Chondrocyte (in vitro differentiated cells): ENCODE results near the gene KLF11. TPM values are rescaled to one million over a fixed set of nuclear protein-coding genes. Genes with fewer than 3 reads are reported as not detected.
A peak's percentile ranks its signal among the peaks of the same experiment; 100 is the strongest.
"Not testable (repeated sequence)": the region's sequence is repeated elsewhere in the genome, so short reads cannot be mapped to it uniquely, and the experiment has no call there.

Experiments used
- DNase-seq: peaks from one replicate; pipeline ENCODE4 v3.0.0; 2021; ENCODE audit warnings: mixed read lengths, low spot score
- H3K27ac Mint-ChIP-seq: one replicate; pipeline ENCODE4 v1.8.0; 2021; ENCODE audit warnings: mild to moderate bottlenecking, moderate library complexity, mixed read lengths; ENCODE audit not compliant: unreplicated experiment
- H3K27me3 Mint-ChIP-seq: 2 replicates; pipeline ENCODE4 v1.8.0; 2021; ENCODE audit warnings: low read depth, mixed read lengths
- H3K36me3 Mint-ChIP-seq: 2 replicates; pipeline ENCODE4 v1.8.0; 2021; ENCODE audit warnings: low read depth, mixed read lengths
- H3K4me1 Mint-ChIP-seq: 2 replicates; pipeline ENCODE4 v1.8.0; 2021; ENCODE audit warnings: low read depth, mild to moderate bottlenecking, mixed read lengths
- H3K4me3 Mint-ChIP-seq: one replicate; pipeline ENCODE4 v1.8.0; 2021; ENCODE audit warnings: mild to moderate bottlenecking, moderate library complexity, mixed read lengths; ENCODE audit not compliant: unreplicated experiment
- H3K9me3 Mint-ChIP-seq: 2 replicates; pipeline ENCODE4 v1.8.0; 2021; ENCODE audit warnings: low read depth, mixed read lengths
- CTCF ChIP-seq: fragments of 200-600 bp; sonication (generic); IDR thresholded peaks from 2 replicates; pipeline ENCODE4 v1.5.0; 2021; ENCODE audit warnings: antibody characterized with exemption, mild to moderate bottlenecking, moderate library complexity
- total RNA-seq: library from RNA; stranded (reverse); gene quantifications from 3 replicates; pipeline ENCODE4 v1.2.1, GENCODE V29; 2021

The KLF11 gene
- total RNA-seq, 1 donor from 2014 or later, result 15.2 TPM

DNA sequence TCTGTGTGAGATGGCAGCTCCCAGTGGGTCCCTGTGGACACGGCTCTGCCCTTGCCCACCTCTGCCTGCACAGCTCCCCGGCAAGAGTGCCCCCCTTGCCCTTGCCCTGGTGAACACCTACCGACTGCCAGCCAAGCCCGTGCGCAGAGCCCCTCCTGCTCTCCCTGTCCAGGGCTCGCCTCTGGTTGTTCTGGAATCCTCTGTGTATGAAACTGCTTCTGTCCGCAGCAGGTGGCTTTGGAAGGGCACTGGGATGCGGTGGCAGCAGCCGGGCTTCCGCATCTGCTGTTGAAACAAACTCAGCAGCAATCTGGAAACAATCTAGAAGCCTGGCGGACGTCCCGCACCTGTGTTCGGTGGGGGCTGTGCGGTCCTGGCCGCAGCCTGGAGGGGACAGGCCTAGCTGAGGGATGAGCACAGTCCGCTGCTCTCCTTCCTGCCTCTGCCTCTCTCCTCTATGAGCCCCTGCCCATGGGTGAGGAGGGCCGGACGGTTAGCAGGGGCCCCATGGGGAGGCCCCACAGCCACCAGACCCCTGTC, 34.0 kb upstream of the KLF11 start:
- no peaks in the 10 kb centered on the region for H3K36me3 Mint-ChIP-seq
- DNase-seq, result peak; percentile 76
- H3K4me3 Mint-ChIP-seq, result no peak overlapping the region

GRCh38 chr2:10009811-10010781, 33.3 kb upstream of the KLF11 start:
- TF ChIP-seq CTCF, result no peak
- Mint-ChIP-seq H3K9me3 (no peaks in the 10 kb centered on the region), H3K27ac (no peak overlapping the region), H3K36me3 (no peaks in the 10 kb centered on the region), H3K4me1 (peaks cover 26% of the 10 kb centered on the region), H3K27me3 (no peaks in the 10 kb centered on the region), H3K4me3 (no peak overlapping the region)
- DNase-seq, result peak; percentile 85

More for the DNA sequence above, 34.0 kb upstream of the KLF11 start:
- TF ChIP-seq CTCF, result no peak
- Mint-ChIP-seq H3K27me3 (no peaks in the 10 kb centered on the region), H3K27ac (no peak overlapping the region), H3K9me3 (no peaks in the 10 kb centered on the region), H3K4me1 (peaks cover 26% of the 10 kb centered on the region)

- DNase-seq, result peak; percentile 90
- not testable (repeated sequence) for H3K27ac Mint-ChIP-seq, H3K27me3 Mint-ChIP-seq, H3K4me3 Mint-ChIP-seq, H3K36me3 Mint-ChIP-seq, H3K9me3 Mint-ChIP-seq
- H3K4me1 Mint-ChIP-seq, result peaks cover 26% of the 10 kb centered on the region
These were observed 32.3 kb upstream of the KLF11 start for GRCh38 chr2:10010861-10011605.

- H3K4me1 Mint-ChIP-seq, result peaks cover 25% of the 10 kb centered on the region
These were observed 31.6 kb upstream of the KLF11 start for GRCh38 chr2:10011606-10012325.

GRCh38 chr2:10012366-10012962, 30.9 kb upstream of the KLF11 start:
- H3K9me3 Mint-ChIP-seq, H3K27me3 Mint-ChIP-seq, H3K36me3 Mint-ChIP-seq, H3K27ac Mint-ChIP-seq, H3K4me3 Mint-ChIP-seq: not testable (repeated sequence)
- DNase-seq, result peak; percentile 51
- peaks cover 18% of the 10 kb centered on the region for H3K4me1 Mint-ChIP-seq

More at GRCh38 chr2:10011606-10012325, 31.6 kb upstream of the KLF11 start:
- H3K27ac Mint-ChIP-seq, H3K36me3 Mint-ChIP-seq, H3K9me3 Mint-ChIP-seq, H3K4me3 Mint-ChIP-seq, H3K27me3 Mint-ChIP-seq: not testable (repeated sequence)
- DNase-seq, result peak; percentile 95

DNA sequence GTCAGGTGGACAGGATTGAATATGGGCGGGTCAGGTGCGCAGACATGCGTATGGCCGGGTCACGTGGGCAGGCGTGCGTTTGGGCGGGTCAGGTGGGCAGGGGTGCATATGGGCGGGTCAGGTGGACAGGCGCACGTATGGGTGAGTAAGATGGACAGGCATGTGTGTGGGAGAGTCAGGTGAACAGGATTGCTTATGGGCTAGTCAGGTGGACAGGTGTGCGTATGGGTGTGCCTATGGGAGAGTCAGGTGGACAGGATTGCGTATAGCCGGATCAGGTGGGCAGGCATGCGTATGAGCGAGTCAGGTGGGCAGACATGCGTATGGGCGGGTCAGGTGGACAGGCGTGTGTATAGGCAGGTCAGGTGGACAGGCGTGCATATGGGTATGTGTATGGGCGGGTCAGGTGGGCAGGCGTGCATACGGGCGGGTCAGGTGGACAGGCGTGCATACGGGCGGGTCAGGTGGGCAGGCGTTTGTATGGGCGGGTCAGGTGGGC, 30.3 kb upstream of the KLF11 start:
- peaks cover 14% of the 10 kb centered on the region for H3K9me3 Mint-ChIP-seq
- DNase-seq, result peak; percentile 92
- no peak overlapping the region for H3K27ac Mint-ChIP-seq
- no peak for TF ChIP-seq CTCF
- H3K36me3 Mint-ChIP-seq, result peaks cover 3% of the 10 kb centered on the region
- no peak overlapping the region for H3K4me3 Mint-ChIP-seq
- peaks cover 12% of the 10 kb centered on the region for H3K4me1 Mint-ChIP-seq
- H3K27me3 Mint-ChIP-seq, result peaks cover 8% of the 10 kb centered on the region

DNA sequence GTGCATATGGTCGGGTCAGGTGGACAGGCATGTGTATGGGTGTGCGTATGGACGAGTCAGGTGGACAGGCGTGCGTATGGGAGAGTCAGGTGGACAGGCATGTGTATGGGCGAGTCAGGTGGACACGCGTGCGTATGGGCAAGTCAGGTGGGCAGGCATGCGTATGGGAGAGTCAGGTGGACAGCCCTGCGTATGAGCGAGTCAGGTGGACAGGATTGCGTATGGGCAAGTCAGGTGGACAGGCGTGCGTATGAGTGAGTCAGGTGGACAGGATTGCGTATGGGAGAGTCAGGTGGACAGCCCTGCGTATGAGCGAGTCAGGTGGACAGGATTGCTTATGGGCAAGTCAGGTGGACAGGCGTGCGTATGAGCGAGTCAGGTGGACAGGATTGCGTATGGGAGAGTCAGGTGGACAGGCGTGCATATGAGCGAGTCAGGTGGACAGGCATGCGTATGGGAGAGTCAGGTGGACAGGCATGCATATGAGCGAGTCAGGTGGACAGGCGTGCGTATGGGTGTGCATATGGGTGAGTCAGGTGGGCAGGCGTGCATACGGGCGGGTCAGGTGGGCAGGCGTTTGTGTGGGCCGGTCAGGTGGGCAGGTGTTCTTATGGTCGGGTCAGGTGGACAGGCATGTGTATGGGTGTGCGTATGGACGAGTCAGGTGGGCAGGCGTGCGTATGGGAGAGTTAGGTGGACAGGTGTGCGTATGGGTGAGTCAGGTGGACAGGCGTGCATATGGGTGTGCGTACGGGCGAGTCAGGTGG, 29.5 kb upstream of the KLF11 start:
- H3K36me3 Mint-ChIP-seq, H3K4me1 Mint-ChIP-seq, H3K4me3 Mint-ChIP-seq, H3K27ac Mint-ChIP-seq: not testable (repeated sequence)
- peak; percentile 82 for DNase-seq
- peaks cover 16% of the 10 kb centered on the region for H3K9me3 Mint-ChIP-seq
- H3K27me3 Mint-ChIP-seq, result peaks cover 13% of the 10 kb centered on the region
